ACC112 (cell line): Measurements from ENCODE around the gene CNTN4.
"Not testable (repeated sequence)": the region's sequence is repeated elsewhere in the genome, so short reads cannot be mapped to it uniquely, and the experiment has no call there.

ENCODE experiments used
- H2AFZ ChIP-seq: fragments of 200-600 bp; sonication (generic); one replicate; pipeline ENCODE4 v1.6.0; 2017; ENCODE audit warnings: antibody characterized with exemption, low read length; ENCODE audit not compliant: unreplicated experiment
- H3K27ac ChIP-seq: fragments of 200-600 bp; sonication (generic); 2 replicates; pipeline ENCODE4 v1.5.1; 2014; ENCODE audit warnings: low read depth, mild to moderate bottlenecking, antibody characterized with exemption, low read length, moderate library complexity
- H3K27me3 ChIP-seq: fragments of 200-600 bp; sonication (generic); 2 replicates; pipeline ENCODE4 v1.6.1; 2014; ENCODE audit warnings: mild to moderate bottlenecking, antibody characterized with exemption, low read length, moderate library complexity, mixed read lengths; ENCODE audit not compliant: insufficient read depth
- H3K36me3 ChIP-seq: fragments of 200-600 bp; sonication (generic); 2 replicates; pipeline ENCODE4 v1.6.1; 2016; ENCODE audit warnings: mild to moderate bottlenecking, antibody characterized with exemption, low read length, moderate library complexity, mixed read lengths; ENCODE audit not compliant: insufficient read depth
- H3K4me1 ChIP-seq: fragments of 200-600 bp; sonication (generic); one replicate; pipeline ENCODE4 v1.6.1; 2016; ENCODE audit warnings: low read length, mixed read lengths; ENCODE audit not compliant: insufficient read depth, unreplicated experiment, control insufficient read depth
- H3K4me3 ChIP-seq: fragments of 200-600 bp; sonication (generic); 2 replicates; pipeline ENCODE4 v1.5.1; 2014; ENCODE audit warnings: mild to moderate bottlenecking, low read depth, low read length
- H3K79me2 ChIP-seq: fragments of 200-600 bp; sonication (generic); one replicate; pipeline ENCODE4 v1.6.0; 2016; ENCODE audit warnings: low read length; ENCODE audit not compliant: control insufficient read depth, unreplicated experiment, insufficient read depth

CNTN4 gene

GRCh38 chr3:2889736-2890135, 791.1 kb downstream of the CNTN4 start:
- no peaks in the 10 kb centered on the region for H3K36me3 ChIP-seq
- no peak overlapping the region for H3K4me3 ChIP-seq
- H3K79me2 ChIP-seq: no peaks in the 10 kb centered on the region
- H3K4me1 ChIP-seq: no peaks in the 10 kb centered on the region
- no peaks in the 10 kb centered on the region for H3K27me3 ChIP-seq
- no peak overlapping the region for H2AFZ ChIP-seq
- no peak overlapping the region for H3K27ac ChIP-seq

- no peaks in the 10 kb centered on the region for H3K79me2 ChIP-seq
- no peaks in the 10 kb centered on the region for H3K4me1 ChIP-seq
- H3K4me3 ChIP-seq: no peak overlapping the region
- no peaks in the 10 kb centered on the region for H3K27me3 ChIP-seq
- H3K36me3 ChIP-seq: no peaks in the 10 kb centered on the region
- H3K27ac ChIP-seq: no peak overlapping the region
- H2AFZ ChIP-seq: no peak overlapping the region
Observed at GRCh38 chr3:2896308-2896939, 797.8 kb downstream of the CNTN4 start.

GRCh38 chr3:2897821-2898220, 799.2 kb downstream of the CNTN4 start:
- Histone ChIP-seq H3K27me3 (no peaks in the 10 kb centered on the region), H3K4me3 (no peak overlapping the region)

GRCh38 chr3:2898591-2899353, 800.1 kb downstream of the CNTN4 start:
- H3K79me2 ChIP-seq: no peaks in the 10 kb centered on the region
- no peaks in the 10 kb centered on the region for H3K4me1 ChIP-seq
- no peaks in the 10 kb centered on the region for H3K27me3 ChIP-seq
- no peaks in the 10 kb centered on the region for H3K36me3 ChIP-seq
- no peak overlapping the region for H3K27ac ChIP-seq
- no peak overlapping the region for H3K4me3 ChIP-seq
- no peak overlapping the region for H2AFZ ChIP-seq

More at GRCh38 chr3:2897821-2898220, 799.2 kb downstream of the CNTN4 start:
- Histone ChIP-seq H3K79me2 (no peaks in the 10 kb centered on the region), H2AFZ (no peak overlapping the region), H3K4me1 (no peaks in the 10 kb centered on the region), H3K36me3 (no peaks in the 10 kb centered on the region), H3K27ac (no peak overlapping the region)

GRCh38 chr3:2904054-2904453, 805.4 kb downstream of the CNTN4 start:
- no peak overlapping the region for H3K4me3 ChIP-seq
- H2AFZ ChIP-seq: no peak overlapping the region
- H3K36me3 ChIP-seq: no peaks in the 10 kb centered on the region
- no peaks in the 10 kb centered on the region for H3K4me1 ChIP-seq
- no peak overlapping the region for H3K27ac ChIP-seq
- H3K79me2 ChIP-seq: no peaks in the 10 kb centered on the region
- H3K27me3 ChIP-seq: no peaks in the 10 kb centered on the region

- Histone ChIP-seq H3K27ac (no peak overlapping the region), H2AFZ (no peak overlapping the region), H3K27me3 (no peaks in the 10 kb centered on the region), H3K4me1 (no peaks in the 10 kb centered on the region), H3K36me3 (no peaks in the 10 kb centered on the region), H3K4me3 (no peak overlapping the region), H3K79me2 (no peaks in the 10 kb centered on the region)
Observed at GRCh38 chr3:2908693-2909351, 810.2 kb downstream of the CNTN4 start.

GRCh38 chr3:2910997-2911396, 812.3 kb downstream of the CNTN4 start:
- no peak overlapping the region for H2AFZ ChIP-seq
- no peaks in the 10 kb centered on the region for H3K36me3 ChIP-seq
- no peaks in the 10 kb centered on the region for H3K4me1 ChIP-seq
- no peaks in the 10 kb centered on the region for H3K27me3 ChIP-seq
- H3K27ac ChIP-seq: no peak overlapping the region
- no peak overlapping the region for H3K4me3 ChIP-seq
- H3K79me2 ChIP-seq: no peaks in the 10 kb centered on the region

- Histone ChIP-seq H3K27ac (no peak overlapping the region), H3K27me3 (no peaks in the 10 kb centered on the region), H3K4me1 (no peaks in the 10 kb centered on the region), H2AFZ (no peak overlapping the region), H3K79me2 (no peaks in the 10 kb centered on the region), H3K4me3 (no peak overlapping the region), H3K36me3 (no peaks in the 10 kb centered on the region)
Observed at GRCh38 chr3:2915826-2916225, 817.2 kb downstream of the CNTN4 start.

GRCh38 chr3:2916640-2917039, 818.0 kb downstream of the CNTN4 start:
- not testable (repeated sequence) for H3K4me3 ChIP-seq, H3K36me3 ChIP-seq, H3K27me3 ChIP-seq, H3K27ac ChIP-seq, H3K4me1 ChIP-seq, H2AFZ ChIP-seq, H3K79me2 ChIP-seq

- no peaks in the 10 kb centered on the region for H3K4me1 ChIP-seq
- no peaks in the 10 kb centered on the region for H3K79me2 ChIP-seq
- no peak overlapping the region for H3K27ac ChIP-seq
- no peaks in the 10 kb centered on the region for H3K27me3 ChIP-seq
- no peak overlapping the region for H2AFZ ChIP-seq
- H3K4me3 ChIP-seq: no peak overlapping the region
- H3K36me3 ChIP-seq: no peaks in the 10 kb centered on the region
Observed at GRCh38 chr3:2920103-2920502, 821.4 kb downstream of the CNTN4 start.

GRCh38 chr3:2921452-2921851, 822.8 kb downstream of the CNTN4 start:
- Histone ChIP-seq H3K4me3 (no peak overlapping the region), H3K27me3 (no peaks in the 10 kb centered on the region), H3K36me3 (no peaks in the 10 kb centered on the region), H3K79me2 (no peaks in the 10 kb centered on the region), H3K4me1 (no peaks in the 10 kb centered on the region), H2AFZ (no peak overlapping the region), H3K27ac (no peak overlapping the region)
